ENCODE results near the gene HERC3.

HERC3 gene

GRCh38 chr4:88591787-88592599 is at the start of gene HERC3:
HERC3 (plus strand) TSS chr4:88592480; CDS start chr4:88605824, 13,344 bp downstream.
- peak; percentile 60 to 70 for DNase-seq (ENCODE audit: low read depth in 2 of 2)

- DNase-seq (ENCODE audit: low read depth in 2 of 2): no peak
Measured at GRCh38 chr4:88549815-88550214, 42.5 kb upstream of the HERC3 start.

- no peak for DNase-seq (ENCODE audit: low read depth in 2 of 2)
Measured at GRCh38 chr4:88567591-88567990, 24.7 kb upstream of the HERC3 start.

GRCh38 chr4:88570001-88570400 is 22.3 kb upstream of the HERC3 start:
- no peak for DNase-seq (ENCODE audit: low read depth in 2 of 2)

- DNase-seq (ENCODE audit: low read depth in 2 of 2): no peak
Measured at GRCh38 chr4:88573276-88573980, 18.9 kb upstream of the HERC3 start.

- DNase-seq (ENCODE audit: low read depth in 2 of 2): no peak
Measured at GRCh38 chr4:88573995-88574394, 18.3 kb upstream of the HERC3 start.

- DNase-seq (ENCODE audit: low read depth in 2 of 2): no peak
Measured at GRCh38 chr4:88575186-88575585, 17.1 kb upstream of the HERC3 start.

GRCh38 chr4:88582493-88582892 is 9.8 kb upstream of the HERC3 start:
- DNase-seq (ENCODE audit: low read depth in 2 of 2): no peak

- DNase-seq (ENCODE audit: low read depth in 2 of 2): no peak
Measured at GRCh38 chr4:88583631-88584470, 8.4 kb upstream of the HERC3 start.

GRCh38 chr4:88584471-88584900 is 7.8 kb upstream of the HERC3 start:
- no peak for DNase-seq (ENCODE audit: low read depth in 2 of 2)

GRCh38 chr4:88585917-88586316 is 6.4 kb upstream of the HERC3 start:
- no peak for DNase-seq (ENCODE audit: low read depth in 2 of 2)

GRCh38 chr4:88587306-88587705 is 5.0 kb upstream of the HERC3 start:
- DNase-seq (ENCODE audit: low read depth in 2 of 2): no peak

- DNase-seq (ENCODE audit: low read depth in 2 of 2): peak; percentile 42 to 76
Measured at GRCh38 chr4:88592600-88593448, 544 bp downstream of the HERC3 start.

- no peak for DNase-seq (ENCODE audit: low read depth in 2 of 2)
Measured at GRCh38 chr4:88597970-88598660, 5.8 kb downstream of the HERC3 start.

GRCh38 chr4:88599298-88599697 is 7.0 kb downstream of the HERC3 start:
- DNase-seq (ENCODE audit: low read depth in 2 of 2): no peak

- no peak for DNase-seq (ENCODE audit: low read depth in 2 of 2)
Measured at GRCh38 chr4:88599714-88600113, 7.4 kb downstream of the HERC3 start.

- DNase-seq (ENCODE audit: low read depth in 2 of 2): no peak
Measured at GRCh38 chr4:88600176-88600838, 8.0 kb downstream of the HERC3 start.

- DNase-seq (ENCODE audit: low read depth in 2 of 2): no peak
Measured at GRCh38 chr4:88604978-88605678, 12.8 kb downstream of the HERC3 start.

- DNase-seq (ENCODE audit: low read depth in 2 of 2): no peak
Measured at GRCh38 chr4:88605736-88606135, 13.5 kb downstream of the HERC3 start.
